A673 (cell line): ENCODE data around the gene NDUFB7.

Experiments
- EZH2 ChIP-seq: fragments of 200-600 bp; sonication (generic); IDR thresholded peaks from 2 replicates; pipeline ENCODE4 v1.6.1; 2017; ENCODE audit warnings: borderline replicate concordance, low read depth, mild to moderate bottlenecking, mixed read lengths, antibody characterized with exemption, low read length; ENCODE audit not compliant: poor library complexity, severe bottlenecking
- TF ChIP-seq, protein P1 (sequence below): fragments of 300-800, 200-600 bp; sonication (generic); conservative IDR thresholded peaks from 2 replicates; pipeline ENCODE4 v1.5.1; 2017; ENCODE audit warnings: low read depth, mild to moderate bottlenecking, antibody characterized with exemption, low read length, moderate library complexity, mixed read lengths

GRCh38 chr19:14529254-14530004, 42.4 kb downstream of the NDUFB7 start, which contains the start of gene TECR:
- TF ChIP-seq, protein P1, sequence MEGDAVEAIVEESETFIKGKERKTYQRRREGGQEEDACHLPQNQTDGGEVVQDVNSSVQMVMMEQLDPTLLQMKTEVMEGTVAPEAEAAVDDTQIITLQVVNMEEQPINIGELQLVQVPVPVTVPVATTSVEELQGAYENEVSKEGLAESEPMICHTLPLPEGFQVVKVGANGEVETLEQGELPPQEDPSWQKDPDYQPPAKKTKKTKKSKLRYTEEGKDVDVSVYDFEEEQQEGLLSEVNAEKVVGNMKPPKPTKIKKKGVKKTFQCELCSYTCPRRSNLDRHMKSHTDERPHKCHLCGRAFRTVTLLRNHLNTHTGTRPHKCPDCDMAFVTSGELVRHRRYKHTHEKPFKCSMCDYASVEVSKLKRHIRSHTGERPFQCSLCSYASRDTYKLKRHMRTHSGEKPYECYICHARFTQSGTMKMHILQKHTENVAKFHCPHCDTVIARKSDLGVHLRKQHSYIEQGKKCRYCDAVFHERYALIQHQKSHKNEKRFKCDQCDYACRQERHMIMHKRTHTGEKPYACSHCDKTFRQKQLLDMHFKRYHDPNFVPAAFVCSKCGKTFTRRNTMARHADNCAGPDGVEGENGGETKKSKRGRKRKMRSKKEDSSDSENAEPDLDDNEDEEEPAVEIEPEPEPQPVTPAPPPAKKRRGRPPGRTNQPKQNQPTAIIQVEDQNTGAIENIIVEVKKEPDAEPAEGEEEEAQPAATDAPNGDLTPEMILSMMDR: no peak
- TF ChIP-seq EZH2: no peak
